K562 (cell line): ENCODE results near the gene SEMA6B. TPM values are rescaled to one million over a fixed set of nuclear protein-coding genes. Genes with fewer than 3 reads are reported as not detected.

ENCODE experiments used
- ATAC-seq: fragments of 200-7000 bp; cut with Tn5 transposase; 3 replicates; pipeline ENCODE4 v1.9.1; 2020; ENCODE audit warnings: moderate library complexity
- BruUV-seq: library from RNA; stranded (reverse); fragments of 400-500 nt; replicated peaks from 2 replicates; lab custom pipeline; 2021; lab: Mats Ljungman, UMichigan
- CTCF ChIA-PET: fragments of 300-600 bp; formaldehyde crosslinking; extraction: SDS; loops from one replicate; lab custom pipeline; 2021; ENCODE audit warnings: low intra/inter-chr PET ratio; lab: Yijun Ruan, JAX
- POLR2A ChIA-PET: fragments of 300-600, 350-650 bp; sonication (Branson Sonifier 250); formaldehyde crosslinking; extraction: SDS; loops from one replicate; lab custom pipeline; 2021; ENCODE audit warnings: antibody characterized with exemption, inconsistent platforms; lab: Yijun Ruan, JAX
- DNase-seq, 4 experiments: peaks; one replicate each; pipeline versions ENCODE4 v3.0.0 to v3.0.0-alpha.2; 2011 to 2018; ENCODE audit warnings: low spot score in 3 of 4, mixed read lengths in 3 of 4; ENCODE audit errors: extremely low read depth in 1 of 4
- FAIRE-seq: peaks from 2 replicates; lab custom pipeline; 2011; peaks lifted over from hg19 to GRCh38; lab: Jason Lieb, UNC
- H2AFZ ChIP-seq: 2 replicates; pipeline ENCODE4 v1.6.0; 2011; ENCODE audit warnings: low read depth, low read length, control low read depth, inconsistent platforms
- H3K27ac ChIP-seq: fragments of 200-600 bp; 3 replicates; pipeline ENCODE4 v1.8.0; 2011; ENCODE audit warnings: low read depth, mild to moderate bottlenecking, control low read depth, inconsistent platforms, low read length, moderate library complexity, mixed read lengths; ENCODE audit errors: extremely low read depth
- H3K27me3 ChIP-seq, 2 experiments: fragments of 300-600 bp in 1 of 2; 2 replicates in 1 of 2; 3 replicates in 1 of 2; pipeline versions ENCODE4 v1.6.0 to v1.8.0; 2011; ENCODE audit warnings: inconsistent platforms in 2 of 2, low read length in 2 of 2, mild to moderate bottlenecking in 1 of 2, mixed read lengths in 1 of 2, moderate library complexity in 1 of 2; ENCODE audit not compliant: control insufficient read depth in 2 of 2, insufficient read depth in 2 of 2
- H3K36me3 ChIP-seq: fragments of 300-600 bp; 3 replicates; pipeline ENCODE4 v1.8.0; 2011; ENCODE audit warnings: mild to moderate bottlenecking, low read length, inconsistent platforms; ENCODE audit not compliant: control insufficient read depth, insufficient read depth
- H3K4me1 ChIP-seq, 2 experiments: fragments of 200-600 bp in 1 of 2; replicated peaks in 1 of 2; 2 replicates in 1 of 2; 3 replicates in 1 of 2; pipeline versions ENCODE4 v1.5.1 to v1.8.0; 2011; ENCODE audit warnings: inconsistent platforms in 2 of 2, low read length in 2 of 2, mild to moderate bottlenecking in 1 of 2, mixed read lengths in 1 of 2, moderate library complexity in 1 of 2; ENCODE audit not compliant: control insufficient read depth in 2 of 2, insufficient read depth in 2 of 2
- H3K4me2 ChIP-seq: 2 replicates; pipeline ENCODE4 v1.6.1; 2011; ENCODE audit warnings: low read length, control low read depth, inconsistent platforms, mixed read lengths; ENCODE audit not compliant: insufficient read depth
- H3K4me3 ChIP-seq: fragments of 200-600 bp; sonication (generic), shearing (Covaris generic); 2 replicates; pipeline ENCODE4 v1.5.1; 2016; ENCODE audit warnings: control low read depth, inconsistent platforms
- H3K79me2 ChIP-seq: fragments of 200-600 bp; 3 replicates; pipeline ENCODE4 v1.8.0; 2011; ENCODE audit warnings: low read length, inconsistent platforms; ENCODE audit not compliant: control insufficient read depth, insufficient read depth
- H3K9ac ChIP-seq, 2 experiments: 2 replicates each; pipeline versions ENCODE4 v1.6.0 to v1.6.1; 2011; ENCODE audit warnings: low read depth in 2 of 2, low read length in 2 of 2, control low read depth in 1 of 2, inconsistent platforms in 1 of 2, mild to moderate bottlenecking in 1 of 2, mixed read lengths in 1 of 2; ENCODE audit not compliant: insufficient read depth in 1 of 2
- H3K9me1 ChIP-seq: one replicate; pipeline ENCODE4 v1.6.0; 2011; ENCODE audit warnings: inconsistent platforms, mild to moderate bottlenecking, low read length, moderate library complexity; ENCODE audit not compliant: control insufficient read depth, insufficient read depth
- H3K9me3 ChIP-seq: replicated peaks from 2 replicates; pipeline ENCODE4 v1.5.1; 2011; ENCODE audit warnings: low read depth, low read length, inconsistent platforms; ENCODE audit not compliant: control insufficient read depth, insufficient read depth
- H4K20me1 ChIP-seq: replicated peaks from 2 replicates; pipeline ENCODE4 v1.6.1; 2011; ENCODE audit warnings: low read length, inconsistent platforms, mixed read lengths; ENCODE audit not compliant: control insufficient read depth, insufficient read depth
- CTCFL ChIP-seq: IDR thresholded peaks from 2 replicates; pipeline ENCODE4 v1.6.1; 2011; ENCODE audit warnings: borderline replicate concordance, low read depth, mild to moderate bottlenecking, moderate library complexity, low read length; ENCODE audit not compliant: insufficient read depth, poor library complexity, severe bottlenecking
- DACH1 ChIP-seq: fragments of 450-650 bp; IDR thresholded peaks from 2 replicates; pipeline ENCODE4 v1.6.1; 2018; ENCODE audit not compliant: partially characterized antibody
- KDM4B ChIP-seq, 2 experiments: fragments of 450-650 bp in 1 of 2; sonication (generic) in 1 of 2; IDR thresholded peaks; 2 replicates each; pipeline ENCODE4 v1.6.1; 2016 to 2017; ENCODE audit warnings: borderline replicate concordance in 2 of 2, antibody characterized with exemption in 1 of 2, low read depth in 1 of 2, mild to moderate bottlenecking in 1 of 2
- RFX5 ChIP-seq: IDR thresholded peaks from 2 replicates; pipeline ENCODE4 v1.6.1; 2011; ENCODE audit warnings: low read depth, mild to moderate bottlenecking, improper control_type of control experiment, low read length
- RHOXF2B ChIP-seq: fragments of 250-450 bp; sonication (Bioruptor Pico); conservative IDR thresholded peaks from 2 replicates; pipeline ENCODE4 v1.5.1; 2021
- SIN3B ChIP-seq: fragments of 450-650 bp; IDR thresholded peaks from 2 replicates; pipeline ENCODE4 v1.6.1; 2017; ENCODE audit warnings: low read depth, mild to moderate bottlenecking, moderate library complexity
- TFE3 ChIP-seq: fragments of 450-650 bp; formaldehyde crosslinking; IDR thresholded peaks from 2 replicates; pipeline ENCODE4 v1.4.0; 2020; ENCODE audit warnings: mild to moderate bottlenecking, mixed read lengths
- TOE1 ChIP-seq, 2 experiments: fragments of 450-650 bp in 1 of 2; sonication (generic) in 1 of 2; formaldehyde crosslinking in 1 of 2; IDR thresholded peaks; 2 replicates each; pipeline versions ENCODE4 v1.7.1 to v1.8.0; 2016 to 2022; ENCODE audit warnings: borderline replicate concordance in 2 of 2, mild to moderate bottlenecking in 2 of 2, antibody characterized with exemption in 1 of 2, inconsistent platforms in 1 of 2, low read depth in 1 of 2, missing genetic modification reagents in 1 of 2, moderate library complexity in 1 of 2
- USF2 ChIP-seq: sonication (generic); formaldehyde crosslinking; IDR thresholded peaks from 2 replicates; pipeline ENCODE4 v1.5.0; 2020; ENCODE audit warnings: missing genetic modification reagents
- ZBTB2 ChIP-seq: fragments of 450-650 bp; IDR thresholded peaks from 2 replicates; pipeline ENCODE4 v1.6.1; 2016; ENCODE audit warnings: antibody characterized with exemption
- WGBS: fragments of 100-300 bp; shearing (Covaris generic); methylation state at CpG from one replicate; pipeline ENCODE4 v1.1.6; 2016; ENCODE audit warnings: low coverage, mixed read lengths; ENCODE audit not compliant: insufficient coverage; ENCODE audit errors: missing lambda C conversion rate; 5-methylcytosine and 5-hydroxymethylcytosine counted together
- in situ Hi-C: fragments of 300-500 bp; cut with MboI; formaldehyde crosslinking; loops from 4 replicates; pipeline ENCODE4 v1.15.0; 2018; ENCODE audit warnings: inconsistent platforms, mixed read lengths
- intact Hi-C: fragments of 100-400 bp; cut with micrococcal nuclease; formaldehyde crosslinking; loops from 2 replicates; pipeline ENCODE4 v1.14.2; 2022
- polyA plus RNA-seq, 8 experiments: library from polyadenylated mRNA; depleted of rRNA in 4 of 8; stranded (reverse) in 5 of 8; unstranded in 3 of 8; fragments of >200 nt; fragmentation: Nextera tagmentation in 2 of 8; fragmentation: Illumina TruSeq in 1 of 8; extraction: Ambion mirVana in 2 of 8; extraction: Trizol in 1 of 8; gene quantifications; 2 replicates each; pipeline versions ENCODE4 v1.2.1 to v1.2.3, GENCODE V29; 2011 to 2014; ENCODE audit warnings: inconsistent platforms in 1 of 8, missing spikeins in 1 of 8
- total RNA-seq, 7 experiments: library from RNA; depleted of rRNA in 6 of 7; stranded (reverse); fragments of >200 nt in 6 of 7; fragmentation: Illumina TruSeq in 2 of 7; extraction: Trizol in 2 of 7; gene quantifications; 2 replicates each; pipeline versions ENCODE4 v1.2.1 to v1.2.3, GENCODE V29; 2011 to 2021; ENCODE audit warnings: low replicate concordance in 1 of 7

The SEMA6B gene
- total and polyA plus RNA-seq, 9 of the 15 experiments (the other 6 are each of a cell fraction or from before 2014, with no cell fraction given) = 0.65 to 4.6 (median 2.5) TPM; not detected in 2

GRCh38 chr19:4580961-4581665, 21.6 kb upstream of the SEMA6B start (continued):
- TF ChIP-seq TOE1 (IDR thresholded peaks at IDR 0.05; ENCODE audit: borderline replicate concordance) (no peak), TOE1 (CRISPR knock-in tag; IDR thresholded peaks at IDR 0.05; ENCODE audit: borderline replicate concordance, low read depth) (no peak)

- no peak overlapping the region for H3K27ac ChIP-seq
- no peaks in the 10 kb centered on the region for H3K36me3 ChIP-seq
- ATAC-seq (no peak), FAIRE-seq (no peak), DNase-seq (peak in 3 of 4 experiments; percentile 70 to 71 (median 71))
- ChIA-PET CTCF (interaction anchor here (0.7 kb wide), 1 partner anchor 22 kb away, joined by 4 read pairs; no protein-coding TSS in a partner anchor), POLR2A (interaction anchor here (0.8 to 1.0 kb wide), 5 partner anchors 9 to 79 kb away, joined by 3 to 5 read pairs (median 3); no protein-coding TSS in a partner anchor)
- H3K9ac ChIP-seq = peak overlapping the region in 1 of 2 experiments; percentile 57; a peak in 1 of 4 replicates
- no TSS peak for BruUV-seq
- H3K79me2 ChIP-seq = no peaks in the 10 kb centered on the region
- H3K4me1 ChIP-seq = peaks cover 21 to 64% of the 10 kb centered on the region in 2 experiments
- intact Hi-C loops = no loop called here
- 3% methylated on average over 31 of the region's 50 CpGs for WGBS
- in situ Hi-C loops = no loop called here
- H2AFZ ChIP-seq = no peak overlapping the region
- no peaks in the 10 kb centered on the region for H3K27me3 ChIP-seq
- no peaks in the 10 kb centered on the region for H3K9me1 ChIP-seq
- H3K4me3 ChIP-seq = peak overlapping the region; percentile 41
- peaks cover 4% of the 10 kb centered on the region for H4K20me1 ChIP-seq
- no peaks in the 10 kb centered on the region for H3K9me3 ChIP-seq
- H3K4me2 ChIP-seq = no peak overlapping the region; the same call in 1 of the 2 replicates
- no peak for TF ChIP-seq KDM4B (IDR thresholded peaks at IDR 0.05; ENCODE audit: borderline replicate concordance in 2 of 2, low read depth in 1 of 2)
- TF ChIP-seq RFX5 = no peak
- peak; percentile 47; the same call in 1 of the 2 replicates for TF ChIP-seq ZBTB2
- peak; percentile 58 for TF ChIP-seq TFE3 (CRISPR knock-in tag)
- no peak for TF ChIP-seq DACH1
- TF ChIP-seq RHOXF2B (CRISPR knock-in tag) = no peak
- no peak for TF ChIP-seq SIN3B
- TF ChIP-seq USF2 = peak; percentile 88
- peak; percentile 58 for TF ChIP-seq CTCFL
Measured at GRCh38 chr19:4580021-4580901, 20.8 kb upstream of the SEMA6B start.
